Measurements from ENCODE around the gene MMS22L. TPM values are rescaled to one million over a fixed set of nuclear protein-coding genes. Genes with fewer than 3 reads are reported as not detected.

Gene MMS22L
- total RNA-seq, 2 experiments from 2014 or later = 5.3 to 5.8 TPM

- no peaks in the 10 kb centered on the region for H3K27me3 ChIP-seq (ENCODE audit: control insufficient read depth in 1 of 2, insufficient read depth in 2 of 2, low read length in 2 of 2)
- no peaks in the 10 kb centered on the region for H3K9me3 ChIP-seq (ENCODE audit: control insufficient read depth in 1 of 2, insufficient read depth in 1 of 2, low read length in 2 of 2)
- TF ChIP-seq CTCF (IDR thresholded peaks at IDR 0.05) = no peak
- intact Hi-C loops (cut with DNase I, micrococcal nuclease) = no loop called here
- no peaks in the 10 kb centered on the region for H3K4me1 ChIP-seq (ENCODE audit: insufficient read depth, low read length)
- no peak overlapping the region for H3K4me3 ChIP-seq (ENCODE audit: low read length)
- Mint-ChIP-seq H3K36me3 (ENCODE audit: low read depth) (no peaks in the 10 kb centered on the region), H3K27ac (no peak overlapping the region), H3K4me3 (no peak overlapping the region), H3K4me1 (ENCODE audit: low read depth) (no peaks in the 10 kb centered on the region), H3K9me3 (no peaks in the 10 kb centered on the region), H3K27me3 (no peaks in the 10 kb centered on the region)
- no peaks in the 10 kb centered on the region for H3K36me3 ChIP-seq (ENCODE audit: insufficient read depth, low read length)
- ChIA-PET POLR2A (no interaction called here), CTCF (no interaction called here)
- ATAC-seq (ENCODE audit: poor library complexity) (no peak), DNase-seq (no peak)
- H3K27ac ChIP-seq (ENCODE audit: low read depth in 1 of 2, low read length in 2 of 2) = no peak overlapping the region
Measured at GRCh38 chr6:97094376-97094775, 188.6 kb downstream of the MMS22L start.

- no peak for TF ChIP-seq CTCF (IDR thresholded peaks at IDR 0.05)
- ChIA-PET POLR2A (no interaction called here), CTCF (no interaction called here)
- Histone ChIP-seq H3K4me1 (ENCODE audit: insufficient read depth, low read length) (no peaks in the 10 kb centered on the region), H3K27ac (ENCODE audit: low read depth in 1 of 2, low read length in 2 of 2) (no peak overlapping the region), H3K27me3 (ENCODE audit: control insufficient read depth in 1 of 2, insufficient read depth in 2 of 2, low read length in 2 of 2) (no peaks in the 10 kb centered on the region), H3K4me3 (ENCODE audit: low read length) (no peak overlapping the region), H3K36me3 (ENCODE audit: insufficient read depth, low read length) (no peaks in the 10 kb centered on the region), H3K9me3 (ENCODE audit: control insufficient read depth in 1 of 2, insufficient read depth in 1 of 2, low read length in 2 of 2) (no peaks in the 10 kb centered on the region)
- H3K9me3 Mint-ChIP-seq = no peaks in the 10 kb centered on the region
- H3K4me3 Mint-ChIP-seq = no peak overlapping the region
- H3K36me3 Mint-ChIP-seq (ENCODE audit: low read depth) = no peaks in the 10 kb centered on the region
- no peaks in the 10 kb centered on the region for H3K27me3 Mint-ChIP-seq
- H3K4me1 Mint-ChIP-seq (ENCODE audit: low read depth) = no peaks in the 10 kb centered on the region
- ATAC-seq (ENCODE audit: poor library complexity) (no peak), DNase-seq (no peak)
- no peak overlapping the region for H3K27ac Mint-ChIP-seq
- intact Hi-C loops (cut with DNase I, micrococcal nuclease) = no loop called here
Measured at GRCh38 chr6:97092673-97093305, 190.2 kb downstream of the MMS22L start.

Data from CD4-positive, alpha-beta T cell (primary cell).